NCI-H187 treated with DMSO at 0.1 percent for 48 hours (cell line): Measurements from ENCODE around the gene PLA2G5.
"Not testable (repeated sequence)": the region's sequence is repeated elsewhere in the genome, so short reads cannot be mapped to it uniquely, and the experiment has no call there.

Experiments
- DNase-seq: peaks from one replicate; lab custom pipeline; 2025; lab: John Stamatoyannopoulos, UW

PLA2G5 gene

GRCh38 chr1:20119347-20119746 is 49.4 kb downstream of the PLA2G5 start, which contains the start of gene PLA2G2D:
Gene PLA2G2D, minus strand, starts transcription at chr1:20119536. Its CDS starts 38 bp downstream, at chr1:20119498.
- no peak for DNase-seq

GRCh38 chr1:20120796-20121195 is 50.8 kb downstream of the PLA2G5 start:
- DNase-seq: no peak

- DNase-seq: no peak
Observed at GRCh38 chr1:20123722-20124455, 53.9 kb downstream of the PLA2G5 start.

- DNase-seq: no peak
Observed at GRCh38 chr1:20124456-20125057, 54.6 kb downstream of the PLA2G5 start.

- no peak for DNase-seq
Observed at GRCh38 chr1:20125100-20125499, 55.1 kb downstream of the PLA2G5 start.

GRCh38 chr1:20126041-20126805 is 56.2 kb downstream of the PLA2G5 start:
- no peak for DNase-seq

- DNase-seq: no peak
Observed at GRCh38 chr1:20126806-20127440, 56.9 kb downstream of the PLA2G5 start.

- DNase-seq: not testable (repeated sequence)
Observed at GRCh38 chr1:20130518-20130917, 60.5 kb downstream of the PLA2G5 start.

GRCh38 chr1:20134995-20135394 is 65.0 kb downstream of the PLA2G5 start:
- no peak for DNase-seq

- DNase-seq: no peak
Observed at GRCh38 chr1:20136249-20136648, 66.3 kb downstream of the PLA2G5 start.

- no peak for DNase-seq
Observed at GRCh38 chr1:20137055-20137454, 67.1 kb downstream of the PLA2G5 start.

- no peak for DNase-seq
Observed at GRCh38 chr1:20137604-20138003, 67.6 kb downstream of the PLA2G5 start.

- DNase-seq: no peak
Observed at GRCh38 chr1:20138346-20138745, 68.4 kb downstream of the PLA2G5 start.

- no peak for DNase-seq
Observed at GRCh38 chr1:20138961-20139550, 69.1 kb downstream of the PLA2G5 start, which contains the start of gene PLA2G2F. Gene PLA2G2F, plus strand, starts transcription at chr1:20139323. Its CDS starts 105 bp downstream, at chr1:20139428.

GRCh38 chr1:20139776-20140612 is 70.0 kb downstream of the PLA2G5 start:
- DNase-seq: no peak

- DNase-seq: no peak
Observed at GRCh38 chr1:20141001-20141400, 71.0 kb downstream of the PLA2G5 start.

GRCh38 chr1:20141466-20141865 is 71.5 kb downstream of the PLA2G5 start:
- no peak for DNase-seq
